M059J (cell line): ENCODE data around the gene HAX1. TPM values are rescaled to one million over a fixed set of nuclear protein-coding genes. Genes with fewer than 3 reads are reported as not detected.

Experiments used
- total RNA-seq: library from RNA; depleted of rRNA; stranded (reverse); fragments of >200 nt; shearing (Covaris generic); gene quantifications from 2 replicates; pipeline ENCODE4 v1.2.3, GENCODE V29; 2014; rRNA removed

The HAX1 gene
- total RNA-seq, 1 experiment from 2014 or later = 123 TPM

Other genes with a start within 250 kb of the HAX1 start
- gene NUP210L, start 117.6 kb upstream of the HAX1 start, total RNA-seq = not detected in 2 replicates
- gene TPM3, start 80.5 kb upstream of the HAX1 start, total RNA-seq = 679 and 714 TPM in 2 replicates
- gene CFAP141, start 66.3 kb upstream of the HAX1 start, total RNA-seq = not detected in 2 replicates
- gene UBAP2L, start 51.7 kb upstream of the HAX1 start, total RNA-seq = 77.8 and 101 TPM in 2 replicates
- gene AQP10, start 48.5 kb downstream of the HAX1 start, total RNA-seq = not detected in 2 replicates
- gene ATP8B2, start 52.9 kb downstream of the HAX1 start, total RNA-seq = 48.6 and 57.2 TPM in 2 replicates
- 2.3 and 3.8 TPM in 2 replicates for gene IL6R, start 132.7 kb downstream of the HAX1 start, total RNA-seq
- gene TDRD10, start 229.6 kb downstream of the HAX1 start, total RNA-seq = not detected in 2 replicates
- gene SHE, start 229.8 kb downstream of the HAX1 start, total RNA-seq = not detected in 2 replicates